Brain microvascular endothelial cell (primary cell): ENCODE results near the gene HDAC8.
"Not testable (repeated sequence)": the region's sequence is repeated elsewhere in the genome, so short reads cannot be mapped to it uniquely, and the experiment has no call there.

Source experiments
- DNase-seq: peaks from one replicate; pipeline ENCODE4 v3.0.0-alpha.2; 2020
- H3K27ac ChIP-seq: fragments of 250-450 bp; sonication (Bioruptor Pico); 2 replicates; pipeline ENCODE4 v1.5.1; 2020; ENCODE audit warnings: mild to moderate bottlenecking, moderate library complexity
- H3K27me3 ChIP-seq: fragments of 250-450 bp; sonication (Bioruptor Pico); replicated peaks from 2 replicates; pipeline ENCODE4 v1.5.1; 2020; ENCODE audit warnings: mild to moderate bottlenecking
- H3K36me3 ChIP-seq: fragments of 250-450 bp; sonication (Bioruptor Pico); replicated peaks from 2 replicates; pipeline ENCODE4 v1.5.1; 2020; ENCODE audit warnings: mild to moderate bottlenecking
- H3K4me3 ChIP-seq: 2 replicates; pipeline ENCODE4 v1.5.1; 2011; ENCODE audit warnings: low read depth, mild to moderate bottlenecking, control low read depth, low read length, moderate library complexity
- CTCF ChIP-seq: IDR thresholded peaks from 2 replicates; pipeline ENCODE4 v1.5.1; 2011; ENCODE audit warnings: low read depth, mild to moderate bottlenecking, moderate library complexity, low read length, control low read depth, inconsistent platforms; ENCODE audit errors: missing control alignments
- in situ Hi-C: cut with HindIII; loops from 2 replicates; pipeline ENCODE4 v1.10.0; 2017; ENCODE audit warnings: low sequenced_read_pairs, low pct_ligation_motif_present

HDAC8 gene

GRCh38 chrX:72526534-72527508, 45.8 kb downstream of the HDAC8 start:
- no peak overlapping the region for H3K4me3 ChIP-seq
- DNase-seq = peak; percentile 12
- no peak for TF ChIP-seq CTCF
- in situ Hi-C loops = no loop called here
- H3K36me3 ChIP-seq = no peaks in the 10 kb centered on the region
- H3K27me3 ChIP-seq = no peaks in the 10 kb centered on the region
- H3K27ac ChIP-seq = no peak overlapping the region

GRCh38 chrX:72498782-72499181, 73.9 kb downstream of the HDAC8 start:
- H3K27me3 ChIP-seq = no peaks in the 10 kb centered on the region
- TF ChIP-seq CTCF = no peak
- no peak overlapping the region for H3K4me3 ChIP-seq
- no peaks in the 10 kb centered on the region for H3K36me3 ChIP-seq
- DNase-seq = no peak
- in situ Hi-C loops = no loop called here
- no peak overlapping the region for H3K27ac ChIP-seq

DNA sequence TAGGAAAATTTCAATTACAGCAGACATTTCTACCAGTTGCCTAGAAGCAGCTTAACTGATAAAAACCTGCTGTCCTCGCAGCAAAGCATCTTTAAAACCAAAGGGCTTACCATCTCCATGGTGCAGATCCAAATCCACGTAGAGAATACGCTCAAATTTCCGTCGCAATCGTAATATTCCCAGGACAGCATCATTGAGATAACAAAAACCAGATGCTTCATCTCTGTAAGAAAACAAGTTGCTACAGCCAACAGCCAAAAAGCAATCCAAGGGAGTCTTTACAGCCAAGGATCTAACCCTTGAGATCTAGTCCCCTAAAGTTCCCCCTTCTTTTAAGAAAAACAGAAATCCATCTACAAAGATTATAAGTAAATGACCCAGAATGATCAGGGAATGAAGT, 77.6 kb downstream of the HDAC8 start:
- Histone ChIP-seq H3K27ac (no peak overlapping the region), H3K4me3 (no peak overlapping the region), H3K36me3 (no peaks in the 10 kb centered on the region), H3K27me3 (no peaks in the 10 kb centered on the region)
- in situ Hi-C loops = no loop called here
- no peak for DNase-seq
- no peak for TF ChIP-seq CTCF

DNA sequence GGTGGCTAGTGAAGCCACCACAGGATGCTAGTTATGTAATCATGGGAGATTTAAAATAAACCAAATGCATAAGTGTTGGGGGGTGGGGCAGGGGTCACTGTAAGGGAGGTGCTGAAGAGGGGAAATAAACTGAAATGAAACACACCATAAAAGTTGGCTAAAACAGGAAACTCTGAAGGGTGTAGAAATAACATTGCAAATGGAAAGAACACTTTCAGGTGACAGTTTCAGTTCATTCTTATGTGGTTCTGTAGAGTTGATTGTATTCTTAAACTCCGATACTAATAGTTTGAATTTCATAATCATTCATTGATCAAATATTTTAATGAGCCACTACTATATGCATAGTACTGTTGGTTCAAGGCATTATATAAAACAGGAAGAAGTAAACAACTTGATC, 80.1 kb downstream of the HDAC8 start:
- in situ Hi-C loops = no loop called here
- Histone ChIP-seq H3K36me3 (no peaks in the 10 kb centered on the region), H3K27ac (no peak overlapping the region), H3K4me3 (no peak overlapping the region), H3K27me3 (no peaks in the 10 kb centered on the region)
- no peak for TF ChIP-seq CTCF
- no peak for DNase-seq

DNA sequence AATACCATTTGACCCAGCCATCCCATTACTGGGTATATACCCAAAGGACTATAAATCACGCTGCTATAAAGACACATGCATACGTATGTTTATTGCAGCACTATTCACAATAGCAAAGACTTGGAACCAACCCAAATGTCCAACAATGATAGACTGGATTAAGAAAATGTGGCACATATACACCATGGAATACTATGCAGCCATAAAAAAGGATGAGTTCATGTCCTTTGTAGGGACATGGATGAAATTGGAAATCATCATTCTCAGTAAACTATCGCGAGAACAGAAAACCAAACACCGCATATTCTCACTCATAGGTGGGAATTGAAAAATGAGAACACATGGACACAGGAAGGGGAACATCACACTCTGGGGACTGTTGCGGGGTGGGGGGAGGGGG, 82.4 kb downstream of the HDAC8 start:
- not testable (repeated sequence) for H3K27ac ChIP-seq

DNA sequence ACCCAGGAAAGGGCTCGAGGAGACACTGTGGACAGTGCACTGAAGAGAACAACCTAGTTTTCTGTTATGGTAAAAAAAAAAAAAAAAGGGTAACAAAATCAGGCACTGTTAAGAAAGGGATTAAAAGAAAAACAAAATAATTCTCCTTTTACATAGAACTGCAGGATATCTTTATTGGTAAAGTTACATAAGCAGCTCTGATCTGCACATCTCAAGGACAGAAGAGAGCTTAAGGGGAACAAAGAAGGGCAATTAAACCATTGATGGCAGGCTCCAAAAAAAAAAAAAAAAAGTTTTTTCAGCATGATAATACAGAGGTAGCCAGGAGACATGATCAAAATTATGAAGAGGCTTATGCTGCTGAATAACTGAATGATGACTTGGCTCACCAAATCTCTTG, 85.0 kb downstream of the HDAC8 start:
- no peak for TF ChIP-seq CTCF
- Histone ChIP-seq H3K36me3 (no peaks in the 10 kb centered on the region), H3K27ac (no peak overlapping the region), H3K27me3 (no peaks in the 10 kb centered on the region), H3K4me3 (no peak overlapping the region)
- no peak for DNase-seq
- in situ Hi-C loops = no loop called here

More for the DNA sequence above, 82.4 kb downstream of the HDAC8 start:
- DNase-seq, H3K4me3 ChIP-seq, H3K27me3 ChIP-seq, in situ Hi-C loops, H3K36me3 ChIP-seq: not testable (repeated sequence)
